DMS 273 treated with DMSO at 0.1 percent for 48 hours (cell line): ENCODE measurements around the gene HDAC4.

Source experiments
- DNase-seq: peaks from one replicate; lab custom pipeline; 2025; lab: John Stamatoyannopoulos, UW

HDAC4 gene

GRCh38 chr2:239153806-239154591, 246.8 kb downstream of the HDAC4 start:
- DNase-seq: no peak

DNA sequence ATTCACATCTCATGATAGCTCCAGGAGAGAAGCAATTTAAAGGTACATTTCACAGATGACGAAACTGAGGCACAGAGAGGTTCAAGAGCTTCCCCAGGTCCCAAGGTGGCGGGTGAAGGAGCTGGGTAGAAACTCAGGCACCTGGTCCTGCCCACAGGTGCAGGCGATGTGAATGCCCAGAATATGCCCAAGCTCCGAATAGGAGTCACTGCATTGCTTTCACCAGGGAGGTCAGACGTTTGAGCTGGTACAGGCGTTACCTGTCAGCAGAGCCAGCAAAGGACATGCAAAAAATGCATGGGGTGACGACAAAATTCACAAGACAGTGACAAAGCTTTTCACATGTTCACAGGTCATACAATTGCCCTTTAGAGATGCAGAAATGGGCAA, 247.9 kb downstream of the HDAC4 start:
- no peak for DNase-seq

- DNase-seq: no peak
These were observed 248.4 kb downstream of the HDAC4 start for GRCh38 chr2:239152239-239152915.

DNA sequence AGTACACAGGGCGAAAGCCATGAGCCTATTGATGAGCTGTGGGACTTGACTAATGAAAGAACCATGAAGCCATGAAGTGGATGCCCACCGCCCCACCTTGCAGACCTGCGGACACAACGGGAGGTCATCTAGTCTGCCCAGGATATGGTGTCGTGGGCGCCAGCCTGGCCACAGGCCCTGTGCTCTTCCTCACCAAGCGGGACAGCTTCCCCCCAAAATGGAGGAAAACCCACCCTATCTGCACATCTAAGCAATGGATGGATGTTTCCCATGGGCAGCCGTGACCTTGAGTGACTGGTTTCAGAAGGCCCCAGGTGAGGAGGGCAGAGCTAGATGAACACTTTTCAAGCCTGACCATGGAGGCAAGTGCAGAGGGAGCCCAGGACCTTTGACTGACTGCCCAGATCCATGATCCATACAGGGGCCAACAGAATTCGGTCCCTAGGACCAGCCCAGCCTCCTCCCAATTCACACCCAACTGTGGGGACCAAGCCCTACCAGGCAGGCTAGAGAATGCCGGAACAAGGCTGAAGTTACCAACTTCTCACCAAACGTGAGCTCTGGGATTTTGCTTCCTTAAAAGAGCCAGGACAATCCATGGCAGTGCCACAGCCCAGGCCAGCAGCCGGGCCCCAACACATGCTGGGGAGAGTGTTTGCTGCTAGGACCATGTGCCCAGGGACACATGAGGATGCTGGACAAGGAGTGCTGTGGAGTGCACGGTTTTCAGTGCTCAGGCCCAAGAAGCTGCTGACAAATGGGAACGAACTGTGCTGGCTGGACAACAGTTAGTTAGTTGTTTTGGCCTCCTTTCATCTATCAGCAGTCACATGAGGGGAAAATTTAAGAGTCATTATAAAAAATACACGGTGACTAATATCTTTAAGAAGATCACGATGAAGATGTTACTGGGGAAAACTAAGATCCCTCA, 249.4 kb downstream of the HDAC4 start:
- no peak for DNase-seq

DNA sequence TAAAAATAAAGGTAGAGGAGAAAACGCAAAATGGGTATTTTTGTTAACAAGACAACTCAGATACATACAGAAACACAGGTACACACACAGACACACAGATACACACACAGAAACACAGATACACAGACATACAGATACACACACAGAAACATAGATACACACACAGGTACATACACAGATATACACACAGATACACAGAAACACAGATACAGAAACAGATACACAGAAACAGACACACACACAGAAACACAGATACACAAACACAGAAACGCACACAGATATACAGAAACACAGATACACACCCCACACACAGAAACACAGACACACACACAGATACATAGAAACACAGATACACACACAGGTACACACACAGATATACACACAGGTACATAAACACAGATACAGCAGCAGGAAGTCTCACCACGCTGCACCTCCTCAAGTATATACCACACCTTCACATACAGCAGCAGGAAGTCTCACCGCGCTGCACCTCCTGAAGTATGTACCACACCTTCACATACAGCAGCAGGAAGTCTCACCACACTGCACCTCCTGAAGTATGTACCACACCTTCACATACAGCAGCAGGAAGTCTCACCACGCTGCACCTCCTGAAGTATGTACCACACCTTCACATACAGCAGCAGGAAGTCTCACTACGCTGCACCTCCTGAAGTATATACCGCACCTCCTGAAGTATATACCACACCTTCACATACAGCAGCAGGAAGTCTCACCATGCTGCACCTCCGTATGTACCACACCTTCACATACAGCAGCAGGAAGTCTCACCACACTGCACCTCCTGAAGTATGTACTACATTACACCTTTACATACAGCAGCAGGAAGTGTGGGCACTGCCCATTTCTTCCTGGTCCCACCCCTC, 250.5 kb downstream of the HDAC4 start:
- no peak for DNase-seq

- DNase-seq: no peak
These were observed 251.3 kb downstream of the HDAC4 start for GRCh38 chr2:239149501-239149900.

- no peak for DNase-seq
These were observed 252.2 kb downstream of the HDAC4 start for GRCh38 chr2:239148495-239149200.

GRCh38 chr2:239147376-239147775, 253.4 kb downstream of the HDAC4 start:
- no peak for DNase-seq

GRCh38 chr2:239146741-239147181, 254.1 kb downstream of the HDAC4 start:
- no peak for DNase-seq

DNA sequence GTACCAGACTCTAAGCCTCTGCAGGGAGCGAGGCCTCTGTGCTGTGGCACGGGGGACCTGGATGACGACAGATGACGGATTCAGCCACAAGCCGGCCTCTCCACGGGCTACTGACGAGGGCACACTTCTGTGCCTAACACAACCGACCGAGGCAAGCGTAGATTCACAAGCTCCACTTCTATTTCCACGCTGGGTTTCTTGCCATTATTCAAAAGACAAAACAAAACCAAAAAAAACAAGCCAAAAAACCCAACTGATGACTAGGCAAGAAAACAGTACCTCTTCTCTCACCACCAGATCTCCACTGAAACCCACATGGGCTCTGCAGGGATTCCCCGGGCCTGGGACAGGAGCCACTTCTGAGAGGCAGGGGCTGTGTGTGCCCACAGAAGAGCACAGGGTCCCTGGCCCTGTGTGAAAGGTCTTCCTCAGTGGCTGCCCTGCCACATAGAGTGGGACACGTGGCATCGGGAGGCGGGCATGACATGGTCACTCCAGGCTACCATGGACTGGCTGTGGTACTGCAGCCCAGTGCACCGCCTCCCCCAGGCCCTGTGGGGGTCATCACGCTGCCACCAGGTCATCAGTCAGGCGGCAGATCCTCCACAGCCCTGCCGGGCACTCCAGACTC, 254.7 kb downstream of the HDAC4 start:
- DNase-seq: no peak

DNA sequence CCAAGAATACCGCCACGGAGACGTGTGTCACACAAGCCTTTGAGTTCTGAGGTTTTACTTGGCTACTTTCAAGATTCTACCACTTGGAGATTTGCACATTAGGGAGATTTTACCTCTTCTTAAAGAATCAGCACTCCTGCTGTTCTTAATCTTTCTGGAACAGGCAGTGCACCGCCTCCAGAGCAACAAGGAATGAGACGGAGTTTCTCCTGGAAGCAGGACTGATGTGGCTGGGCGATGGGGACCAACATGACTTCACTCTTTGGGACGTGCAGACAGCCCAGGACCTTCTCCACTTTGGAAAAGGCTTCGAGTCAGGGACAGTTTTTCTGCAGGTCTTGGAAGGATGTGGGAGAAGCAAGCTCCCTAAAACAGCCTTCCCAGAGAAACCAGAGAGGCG, 255.2 kb downstream of the HDAC4 start:
- no peak for DNase-seq

- no peak for DNase-seq
These were observed 255.7 kb downstream of the HDAC4 start for GRCh38 chr2:239145106-239145505.

- no peak for DNase-seq
These were observed 256.2 kb downstream of the HDAC4 start for GRCh38 chr2:239144713-239144999.

GRCh38 chr2:239143858-239144712, 256.7 kb downstream of the HDAC4 start:
- DNase-seq: no peak

DNA sequence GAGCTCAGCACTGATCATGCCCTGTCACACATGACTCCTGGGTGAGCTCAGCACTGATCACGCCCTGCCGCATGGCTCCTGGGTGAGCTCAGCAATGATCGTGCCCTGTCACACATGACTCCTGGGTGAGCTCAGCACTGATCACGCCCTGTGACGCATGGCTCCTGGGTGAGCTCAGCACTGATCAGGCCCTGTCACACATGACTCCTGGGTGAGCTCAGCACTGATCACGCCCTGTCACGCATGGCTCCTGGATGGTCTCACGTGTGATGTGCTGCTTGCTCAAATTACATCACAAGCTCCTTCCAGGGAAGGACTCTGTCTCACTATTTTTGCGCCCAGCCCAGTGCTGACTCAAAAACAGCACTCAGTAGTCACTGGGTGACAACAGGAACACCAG, 258.0 kb downstream of the HDAC4 start:
- no peak for DNase-seq

DNA sequence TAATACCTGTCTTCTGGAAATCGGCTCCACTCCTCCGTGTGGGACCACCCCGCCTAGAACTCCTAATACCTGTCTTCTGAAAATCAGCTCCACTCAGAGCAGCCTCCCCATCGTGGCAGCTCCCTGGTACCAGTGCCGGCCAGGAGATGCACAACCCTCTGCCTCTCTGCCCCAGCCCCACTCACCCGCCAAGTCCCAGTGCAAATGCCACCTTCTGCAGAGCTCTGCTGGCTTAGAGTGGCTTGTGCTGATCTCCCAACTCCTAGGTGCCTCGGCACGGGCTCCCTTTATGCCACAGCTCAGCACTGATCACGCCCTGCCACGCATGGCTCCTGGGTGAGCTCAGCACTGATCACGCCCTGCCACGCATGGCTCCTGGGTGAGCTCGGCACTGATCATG, 258.5 kb downstream of the HDAC4 start:
- DNase-seq: no peak

DNA sequence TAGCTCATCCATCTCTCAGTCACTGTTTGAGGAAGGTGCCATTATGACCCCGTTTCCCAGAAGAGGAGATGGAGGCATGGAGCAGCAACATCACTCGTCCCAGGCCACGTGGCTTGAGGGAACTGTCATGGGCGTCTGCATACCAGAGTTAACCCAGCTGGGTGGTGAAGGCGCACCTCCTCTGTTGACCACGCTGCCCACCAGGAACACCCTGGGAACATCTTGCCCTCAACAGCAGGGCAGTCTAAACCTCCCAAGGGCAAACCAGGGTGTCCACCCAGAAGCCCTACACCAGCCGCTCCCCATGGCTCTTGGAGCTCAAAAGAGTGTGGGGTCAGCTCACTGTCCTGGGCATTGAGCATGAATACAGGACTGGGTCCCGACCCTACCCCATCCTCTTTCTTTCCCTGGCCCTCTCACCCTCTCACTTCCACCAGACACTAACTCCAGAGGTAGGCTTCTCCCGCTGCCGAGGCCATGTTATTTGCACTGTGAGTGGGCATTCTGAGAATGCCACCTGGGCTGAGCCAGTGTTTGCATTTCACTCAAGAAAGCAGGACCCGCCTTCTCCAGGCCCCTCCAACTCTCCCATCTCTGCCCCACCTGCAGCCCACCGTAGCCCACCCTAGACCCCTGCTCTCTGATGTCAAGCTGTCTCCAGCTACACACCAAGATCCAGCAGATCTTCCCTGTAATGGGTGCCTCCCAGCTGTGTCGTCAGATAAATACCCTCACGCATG, 259.6 kb downstream of the HDAC4 start:
- no peak for DNase-seq

GRCh38 chr2:239140346-239141020, 260.3 kb downstream of the HDAC4 start:
- DNase-seq: no peak
